Measurements from ENCODE around the gene FOXP1.

The FOXP1 gene

DNA sequence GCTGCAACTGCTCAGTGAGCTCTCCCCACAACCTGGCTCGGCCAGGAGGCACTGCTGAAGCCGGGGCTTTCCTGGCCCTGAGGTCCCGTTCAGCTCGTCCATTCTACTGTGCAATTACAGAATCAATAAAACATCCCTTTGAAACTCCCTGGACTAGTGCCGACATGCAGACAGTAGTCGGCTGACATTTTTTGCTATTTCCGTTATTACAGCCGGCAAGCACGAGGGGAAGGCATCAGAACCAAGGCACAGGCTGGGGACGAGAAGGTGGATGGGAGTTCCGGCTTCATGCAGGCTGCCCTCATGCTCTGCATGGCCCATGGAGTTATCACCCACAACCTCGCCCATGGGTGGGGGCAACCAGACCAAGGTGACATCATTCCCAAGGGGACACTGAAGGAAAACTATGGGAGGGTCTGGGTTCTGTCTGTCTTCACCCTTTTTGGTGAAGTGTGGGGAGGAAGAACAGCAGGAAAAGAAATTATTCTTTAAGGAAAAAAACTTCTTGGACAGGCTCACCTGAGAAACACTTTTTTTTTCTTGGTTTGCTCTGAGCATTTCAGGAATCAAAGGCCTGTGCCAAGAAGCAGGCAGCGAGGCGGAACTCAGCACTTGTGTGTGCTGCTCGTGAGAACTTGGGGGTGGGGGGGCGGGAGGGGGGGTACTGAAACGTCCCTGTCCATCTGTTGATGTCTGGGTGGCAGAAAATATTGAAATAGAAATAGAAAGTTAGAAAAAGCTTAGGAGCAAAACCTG, 154.5 kb downstream of the FOXP1 start:
- no peak for DNase-seq (ENCODE audit: low read depth)

DNA sequence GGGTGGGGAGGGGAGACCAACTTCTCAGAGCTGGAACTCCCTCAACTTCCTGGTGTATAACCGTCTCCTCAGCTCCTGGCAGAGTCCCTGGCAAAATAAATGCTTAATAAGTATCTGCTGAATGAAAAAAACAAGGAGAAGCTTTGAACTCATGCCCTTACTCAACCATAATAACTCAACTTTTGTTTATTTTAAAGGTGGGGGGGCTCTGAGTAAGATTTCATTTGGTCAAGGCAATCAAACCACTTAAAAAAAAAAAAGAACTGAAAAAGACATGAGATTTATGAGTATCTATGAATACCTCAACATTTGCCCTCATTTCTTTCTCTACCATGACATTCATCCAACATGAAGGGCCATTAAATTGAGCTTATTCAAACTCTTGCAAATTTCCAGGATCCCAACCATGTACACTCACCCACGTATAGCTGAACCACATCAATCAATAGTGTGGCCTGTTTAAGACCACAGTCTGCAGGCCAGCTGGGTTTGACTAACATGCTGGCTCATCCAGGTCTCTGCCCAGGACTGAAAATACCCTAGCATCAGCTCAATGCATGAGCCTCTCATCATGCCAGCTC, 157.9 kb downstream of the FOXP1 start:
- DNase-seq (ENCODE audit: low read depth) = no peak

DNA sequence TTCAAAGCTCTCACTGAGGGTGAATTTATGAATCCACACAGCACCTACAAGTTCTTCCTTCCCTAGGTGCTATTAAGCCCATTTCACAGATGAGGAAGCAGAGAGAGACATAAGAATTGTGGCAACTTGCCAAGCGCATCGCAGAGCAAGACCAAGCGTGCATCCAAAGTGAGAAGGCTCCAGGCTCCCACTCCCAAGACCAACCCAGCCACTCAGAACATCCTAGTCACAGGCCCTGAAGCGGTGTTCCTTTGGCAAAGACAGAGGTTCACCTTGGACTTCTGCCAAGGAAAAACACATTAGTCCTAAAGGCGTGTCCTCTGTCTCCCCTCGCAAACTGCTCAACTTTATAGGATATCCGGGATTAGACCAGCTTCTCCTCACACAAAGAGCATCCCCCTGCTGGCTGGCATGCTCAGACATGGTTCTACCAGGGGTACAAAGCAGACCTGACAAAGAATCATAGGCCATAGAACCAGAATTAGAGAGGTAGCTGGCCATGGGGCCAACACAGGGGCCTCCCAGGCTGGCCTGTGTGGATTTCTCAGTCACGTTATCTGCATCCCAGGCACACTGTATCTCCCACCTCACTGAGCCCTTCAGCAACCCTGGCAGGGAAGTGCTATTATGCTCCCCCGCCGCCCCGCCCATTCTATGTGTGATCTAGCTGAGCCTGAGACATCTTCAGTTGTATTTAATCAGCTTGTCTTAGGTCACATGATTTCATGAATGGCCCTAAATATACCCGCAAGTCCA, 160.2 kb downstream of the FOXP1 start:
- DNase-seq (ENCODE audit: low read depth) = no peak

DNA sequence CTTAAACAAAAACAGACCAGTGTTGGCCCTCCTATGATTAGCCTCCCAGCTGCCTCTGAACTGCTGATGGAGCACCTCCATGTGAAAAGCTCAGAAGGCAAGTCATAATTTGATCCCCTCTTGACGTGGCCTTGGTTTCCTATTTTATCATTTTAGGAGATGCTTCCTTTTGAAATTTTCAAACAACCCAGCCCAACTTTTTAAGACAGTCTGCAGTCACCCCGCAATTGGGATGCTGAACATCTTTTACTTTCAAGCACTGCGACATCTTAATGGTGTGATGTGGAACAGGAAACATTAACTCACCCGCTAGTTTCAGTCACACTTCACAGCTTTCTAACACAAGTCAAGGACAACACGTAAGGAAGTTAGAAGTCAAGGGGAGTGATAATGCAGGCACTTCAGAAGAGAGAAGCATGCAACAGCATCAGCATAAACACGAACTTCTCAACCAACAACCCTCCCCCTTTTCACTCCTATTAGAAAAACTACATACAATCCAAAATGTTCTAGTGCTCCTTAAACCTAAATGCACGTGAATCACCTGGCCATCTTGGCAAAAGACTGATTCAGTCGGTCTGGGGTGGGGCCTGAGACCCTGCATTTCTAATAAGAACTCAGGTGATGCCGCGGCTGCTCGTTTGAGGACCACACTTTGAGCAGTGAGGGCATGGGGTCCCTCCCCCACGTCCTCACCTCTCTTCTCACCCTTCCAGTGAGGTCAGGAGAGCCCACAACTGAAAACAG, 161.5 kb downstream of the FOXP1 start:
- no peak for DNase-seq (ENCODE audit: low read depth)

DNA sequence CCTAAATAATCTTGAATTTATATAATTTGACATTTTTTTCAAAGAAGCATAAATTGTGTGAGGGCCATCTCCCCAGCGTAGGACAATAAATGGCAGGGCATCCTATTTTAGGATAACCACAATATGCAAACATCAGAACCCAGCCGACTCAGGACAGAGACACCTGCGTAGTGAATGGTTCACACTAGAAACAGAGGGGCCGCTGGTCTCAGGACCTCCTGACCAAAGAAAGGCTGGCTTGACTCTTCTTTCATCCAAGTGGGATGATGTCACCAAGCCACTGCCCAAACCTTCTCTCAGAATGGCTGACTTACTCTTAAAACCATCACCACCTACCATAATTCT, 162.1 kb downstream of the FOXP1 start:
- no peak for DNase-seq (ENCODE audit: low read depth)

DNA sequence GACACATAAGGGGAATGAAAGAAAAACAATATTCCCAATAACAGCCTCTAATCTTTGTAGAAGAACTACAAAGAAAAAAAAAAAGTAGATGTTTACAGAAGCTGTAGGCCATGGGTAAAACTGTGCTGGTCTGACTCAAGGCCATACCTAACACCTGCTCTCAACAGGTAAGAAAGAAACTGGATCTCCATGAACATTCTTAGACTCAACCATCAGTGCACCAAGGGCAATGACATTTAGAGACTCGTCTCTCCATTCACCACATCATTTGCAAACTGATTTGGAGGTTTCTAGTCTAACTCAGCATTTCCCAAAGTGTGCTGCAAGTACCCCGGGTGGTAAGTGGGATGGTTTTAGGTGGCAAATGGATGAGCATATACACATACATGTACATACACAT, 164.2 kb downstream of the FOXP1 start:
- no peak for DNase-seq (ENCODE audit: low read depth)

DNA sequence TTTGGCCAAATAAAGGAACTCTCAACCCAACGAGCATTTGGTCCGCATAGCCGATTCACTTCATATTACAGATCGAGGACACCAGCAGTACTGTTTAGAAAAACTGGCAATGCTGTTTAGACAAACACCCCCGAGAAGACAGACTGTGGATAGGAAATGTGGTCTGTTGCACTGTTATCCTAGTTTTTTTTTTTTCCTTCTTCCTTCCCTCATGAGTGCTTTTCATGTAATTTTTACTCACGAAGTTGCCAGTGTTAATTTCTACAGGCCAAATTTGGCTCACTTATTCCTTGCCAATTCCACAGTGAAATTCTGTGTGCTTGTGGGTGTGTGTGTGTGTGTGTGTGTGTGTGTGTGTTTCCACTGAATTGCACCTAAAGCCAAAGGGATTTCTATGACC, 165.7 kb downstream of the FOXP1 start:
- no peak for DNase-seq (ENCODE audit: low read depth)

DNA sequence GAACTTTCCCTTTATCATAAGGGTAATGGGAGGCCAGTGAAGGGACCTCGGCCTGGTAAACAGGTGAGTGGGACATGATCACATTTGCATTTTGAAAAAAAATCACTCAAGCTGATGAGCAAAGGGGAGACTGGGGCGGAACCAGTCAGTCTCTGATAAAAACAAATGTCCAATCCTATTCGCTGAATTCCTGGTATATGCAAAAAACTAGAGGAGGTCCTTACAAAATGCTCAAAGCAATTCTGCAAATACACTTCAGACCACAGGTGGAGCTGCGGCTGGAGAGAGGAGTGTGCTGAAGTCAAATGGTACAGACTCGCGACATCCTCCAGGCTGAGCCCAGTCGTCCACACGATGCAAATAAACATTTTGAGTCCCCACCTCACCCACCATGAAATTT, 166.7 kb downstream of the FOXP1 start:
- no peak for DNase-seq (ENCODE audit: low read depth)

DNA sequence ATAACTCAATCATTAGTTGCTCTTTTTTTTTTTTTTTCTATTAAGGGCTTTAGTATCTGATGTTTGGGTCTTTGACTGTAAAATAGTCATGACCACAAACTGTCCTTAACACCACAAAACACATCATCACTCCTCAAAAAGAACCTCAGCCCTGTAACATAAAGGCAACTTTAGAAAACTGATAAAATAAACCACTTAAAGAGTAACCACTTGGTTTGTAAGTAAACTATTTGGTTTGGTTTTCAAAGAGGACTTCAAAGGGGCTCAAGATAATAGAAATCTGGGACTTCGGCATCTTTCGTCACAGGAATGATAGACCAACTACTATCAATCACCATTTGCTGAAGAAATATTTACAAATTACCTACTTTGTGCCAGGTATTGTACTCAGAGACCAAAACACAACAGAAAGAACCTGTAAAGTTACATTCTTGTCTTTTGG, 167.8 kb downstream of the FOXP1 start:
- DNase-seq (ENCODE audit: low read depth) = no peak

DNA sequence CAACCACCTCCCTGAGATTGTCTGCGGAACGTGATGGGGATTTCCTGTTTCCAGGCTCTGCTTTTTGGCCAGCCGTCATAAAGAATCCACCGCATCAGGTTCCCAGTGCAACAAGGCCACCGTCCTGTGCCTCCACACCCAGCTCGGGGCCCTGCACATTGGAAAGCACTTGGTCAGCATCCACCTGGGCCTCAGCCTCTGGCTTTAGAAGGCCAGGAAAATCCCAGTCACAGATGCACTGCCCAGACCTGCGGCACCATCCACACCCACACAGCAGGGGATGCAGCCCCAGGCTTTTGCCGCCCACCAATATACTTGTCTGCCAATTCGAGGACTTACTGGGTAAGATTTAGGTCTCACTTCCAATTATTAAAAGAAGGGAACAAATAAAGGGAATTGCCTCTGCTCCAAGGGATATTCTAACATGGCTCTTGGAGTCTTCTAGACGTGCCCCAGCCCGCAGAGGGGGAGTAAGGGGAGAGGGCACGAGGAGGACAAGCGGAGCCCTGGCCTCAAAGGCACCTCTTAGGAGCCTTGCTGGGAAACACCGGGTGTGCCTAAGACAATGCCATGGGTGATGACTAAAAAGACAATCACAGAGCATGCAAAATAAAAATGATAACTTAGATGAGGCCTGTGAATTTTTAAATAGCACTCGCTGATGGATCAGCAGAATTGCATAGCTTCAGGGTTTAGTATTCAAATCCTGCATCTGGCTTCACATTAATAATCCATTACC, 169.2 kb downstream of the FOXP1 start:
- DNase-seq (ENCODE audit: low read depth) = no peak

DNA sequence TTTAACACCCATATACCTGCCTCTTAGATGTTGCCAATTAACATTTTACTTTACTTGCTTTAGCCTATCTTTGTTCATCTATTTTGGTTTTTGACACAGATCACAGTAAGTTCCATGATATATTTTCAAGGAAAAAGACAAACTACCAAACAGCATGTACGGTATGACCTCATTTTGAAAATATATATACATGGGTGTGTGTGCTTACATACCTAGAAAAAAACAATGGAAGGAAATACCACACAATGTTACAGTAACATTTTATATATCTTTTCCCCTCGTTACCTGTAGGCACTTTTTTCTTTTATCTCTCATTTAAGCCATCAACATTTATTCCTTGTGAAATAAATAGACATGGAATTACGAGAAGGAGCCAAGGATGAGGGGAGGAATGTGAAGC, 170.0 kb downstream of the FOXP1 start:
- no peak for DNase-seq (ENCODE audit: low read depth)

DNA sequence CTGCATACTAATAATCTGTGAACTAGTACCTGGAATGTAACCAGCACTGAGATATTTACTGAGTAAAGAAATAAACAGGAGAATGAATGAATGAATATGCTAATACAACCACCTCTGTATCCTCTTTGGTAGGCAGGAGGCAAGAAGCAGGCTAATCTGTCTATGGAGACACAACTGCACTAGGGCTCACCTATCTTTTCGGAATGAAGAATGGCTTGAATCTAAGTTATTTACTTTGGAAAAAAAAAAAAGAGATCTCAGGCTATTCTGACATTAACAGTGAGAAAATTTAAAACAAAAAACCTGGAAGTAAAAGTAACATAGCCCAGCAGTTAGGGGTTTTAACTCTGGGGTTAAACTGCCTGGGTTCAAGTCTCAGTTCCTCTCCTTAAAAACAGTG, 174.2 kb downstream of the FOXP1 start:
- no peak for DNase-seq (ENCODE audit: low read depth)

DNA sequence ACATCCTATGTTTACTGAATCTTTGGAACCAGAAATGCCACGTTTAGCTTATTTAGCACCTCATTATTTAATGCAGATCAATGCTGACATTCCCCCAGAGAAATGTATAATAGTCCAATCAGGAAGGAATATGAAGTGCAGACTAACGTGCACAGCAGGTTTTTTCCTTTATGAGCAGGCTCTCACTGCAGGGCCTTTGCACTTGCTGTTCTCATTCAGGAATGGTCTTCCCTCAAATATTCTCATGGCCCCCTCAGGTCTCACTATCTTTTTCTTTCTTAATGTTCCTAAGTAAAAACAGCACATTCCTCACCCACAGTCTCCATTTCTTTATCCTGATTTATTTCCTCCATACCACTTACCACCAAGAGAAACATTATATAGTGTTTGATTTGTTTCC, 174.6 kb downstream of the FOXP1 start:
- DNase-seq (ENCODE audit: low read depth) = no peak

DNA sequence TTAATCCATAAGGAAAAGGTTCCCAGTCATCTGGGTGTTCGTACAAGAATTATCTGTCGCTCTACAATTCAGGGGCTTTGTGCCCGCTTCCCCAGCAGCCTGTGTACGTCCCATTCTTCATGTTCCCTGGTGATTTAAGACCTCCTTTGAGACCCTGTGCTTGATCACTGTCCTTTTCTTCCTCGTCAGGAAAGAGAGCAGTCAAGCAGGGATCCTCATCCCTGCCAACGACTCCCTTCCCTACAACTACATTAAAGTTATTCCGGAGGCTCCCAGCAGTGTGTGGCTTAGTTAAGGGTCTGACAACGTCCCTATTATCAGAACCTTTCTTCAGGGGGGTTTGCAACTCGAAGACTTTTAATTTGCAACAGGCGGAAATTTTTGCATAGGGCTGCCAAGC, 175.7 kb downstream of the FOXP1 start:
- DNase-seq (ENCODE audit: low read depth) = no peak

DNA sequence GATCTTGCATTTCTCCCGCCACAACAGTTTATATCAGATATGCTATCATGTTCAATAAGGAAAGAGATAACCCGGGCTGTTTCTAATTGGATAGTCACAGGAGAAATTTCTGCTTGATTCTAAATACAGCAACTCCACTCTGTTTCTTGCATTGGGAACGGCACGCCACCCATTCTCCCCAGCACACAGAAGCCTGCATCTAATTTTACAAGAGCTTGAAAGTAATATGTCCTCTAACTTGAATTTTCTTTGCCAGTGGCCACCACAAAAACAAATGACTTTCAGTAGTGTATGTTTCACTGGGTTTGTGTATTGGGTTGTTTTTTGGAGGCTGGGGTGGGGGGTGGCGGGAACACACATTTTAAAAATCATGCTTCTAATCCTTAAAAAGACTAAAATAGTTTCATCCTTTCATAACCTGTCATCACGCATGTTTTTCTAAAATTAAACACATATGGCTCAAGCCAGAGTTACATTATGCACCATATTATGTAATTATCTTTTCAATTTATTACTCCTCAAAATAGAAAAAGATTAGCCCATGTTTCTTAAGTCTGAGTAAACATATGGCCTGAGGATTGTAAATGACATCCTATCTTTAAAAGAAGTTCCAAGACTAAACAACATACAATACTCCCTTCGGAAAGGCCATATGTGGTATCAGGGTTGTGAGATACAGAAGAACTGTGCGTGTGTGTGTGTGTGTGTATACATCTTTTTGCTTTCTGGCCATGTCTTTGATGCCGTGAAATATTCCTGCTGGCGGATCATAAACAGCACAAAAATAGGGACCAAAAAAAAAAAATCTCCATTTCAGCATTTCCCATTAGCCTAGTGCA, 176.3 kb downstream of the FOXP1 start:
- no peak for DNase-seq (ENCODE audit: low read depth)

DNA sequence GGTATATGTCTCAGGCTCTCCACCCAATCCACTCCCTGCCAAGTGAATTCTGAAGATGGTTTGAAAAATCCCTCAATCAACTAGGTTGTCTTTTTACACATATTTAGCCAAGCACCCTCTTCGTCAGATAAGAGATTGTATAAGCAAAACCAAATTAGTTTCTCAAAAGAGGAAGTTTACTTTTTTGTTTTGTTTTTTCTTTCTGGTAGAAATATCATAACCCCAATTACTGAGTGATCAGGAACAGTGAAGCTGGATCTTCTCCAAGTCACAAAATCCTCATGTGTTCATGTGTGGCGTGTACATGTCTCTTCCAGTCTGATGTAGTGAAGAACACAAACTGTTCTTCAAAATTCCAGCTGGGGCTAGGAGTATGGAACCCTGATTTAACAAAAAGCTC, 180.6 kb downstream of the FOXP1 start:
- no peak for DNase-seq (ENCODE audit: low read depth)

DNA sequence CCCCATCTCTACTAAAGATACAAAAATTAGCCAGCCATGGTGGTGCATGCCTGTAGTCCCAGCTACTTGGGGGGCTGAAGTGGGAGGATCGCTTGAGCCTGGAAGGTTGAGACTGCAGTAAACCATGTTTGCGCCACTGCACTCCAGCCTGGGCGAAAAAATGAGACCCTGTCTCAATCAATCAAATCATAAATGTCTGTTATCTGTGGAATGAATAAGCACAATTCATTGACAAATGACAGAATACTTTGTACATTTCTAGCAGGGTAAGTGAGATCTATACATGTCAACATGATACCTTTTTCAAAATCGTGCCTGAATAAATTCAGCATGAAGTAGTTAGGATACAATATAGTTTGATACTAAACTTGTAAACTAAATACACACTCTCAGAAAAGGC, 181.2 kb downstream of the FOXP1 start:
- DNase-seq (ENCODE audit: low read depth) = no peak

DNA sequence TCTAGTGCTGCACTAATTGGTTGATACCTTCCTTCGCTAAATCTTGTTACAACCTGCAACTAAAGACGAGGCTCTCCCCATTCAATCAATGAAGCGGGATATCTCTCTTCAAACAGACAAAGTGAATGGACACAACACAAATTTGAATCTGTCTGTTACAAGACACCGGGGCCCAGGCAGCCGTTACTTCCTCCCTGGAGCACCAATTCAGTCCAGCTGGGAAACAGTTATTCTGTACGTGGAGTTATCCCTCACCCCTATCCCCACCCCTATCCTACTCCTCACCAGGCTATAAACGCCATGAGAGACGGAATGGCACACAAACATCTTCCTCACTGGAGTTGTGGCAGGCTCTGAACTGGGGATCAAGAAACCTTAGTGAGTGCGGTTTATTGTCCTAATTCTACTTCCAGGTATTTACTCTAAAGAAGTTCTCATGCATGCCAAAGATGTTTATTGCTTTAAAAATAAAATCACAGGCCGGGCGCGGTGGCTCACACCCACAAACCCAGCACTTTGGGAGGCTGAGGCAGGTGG, 181.8 kb downstream of the FOXP1 start:
- no peak for DNase-seq (ENCODE audit: low read depth)

DNA sequence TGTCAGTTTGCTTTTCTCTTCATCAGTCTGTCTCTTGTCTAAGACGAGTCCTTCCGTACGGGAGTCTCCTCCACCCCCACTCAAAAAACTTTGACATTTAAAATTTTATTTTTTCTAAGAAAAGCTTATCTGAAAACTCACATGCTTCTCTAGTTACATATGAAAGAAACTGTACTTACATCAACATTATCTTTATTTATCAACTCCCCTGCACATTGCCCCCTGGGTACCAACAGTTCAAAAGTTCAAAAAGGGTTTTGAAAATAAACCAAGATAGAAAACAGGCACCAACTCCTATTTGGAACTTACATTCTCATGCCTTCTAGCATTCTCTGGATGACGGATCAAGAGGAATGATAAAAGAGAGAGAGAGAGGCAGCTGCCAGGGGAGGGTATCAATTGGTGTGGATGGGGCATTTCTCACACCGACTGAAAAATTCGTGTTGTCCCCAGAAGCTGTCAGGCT, 182.5 kb downstream of the FOXP1 start:
- DNase-seq (ENCODE audit: low read depth) = no peak

DNA sequence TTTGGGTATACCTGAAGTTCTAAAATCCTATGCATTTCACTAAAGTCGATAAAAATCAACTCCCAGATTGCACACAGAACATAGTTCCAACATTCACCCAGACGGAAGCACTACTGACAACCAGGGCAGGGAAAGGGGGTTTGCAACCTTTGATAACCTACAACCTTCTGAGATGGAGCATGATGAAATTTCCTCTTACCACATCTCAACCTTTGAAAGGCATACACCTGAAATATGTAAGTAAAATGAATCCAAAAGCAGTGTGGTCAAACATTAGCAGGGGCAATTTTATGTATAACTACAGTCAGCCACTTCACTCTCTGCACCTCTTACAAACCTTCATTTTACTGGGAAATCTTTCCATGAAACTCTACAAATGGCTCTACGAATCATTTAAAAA, 184.1 kb downstream of the FOXP1 start:
- DNase-seq (ENCODE audit: low read depth) = no peak

Measured in activated T-cell treated with anti-CD3 and anti-CD28 coated beads for 48 hours (primary cell).